H1 (cell line): ENCODE data around the gene CASK. TPM values are rescaled to one million over a fixed set of nuclear protein-coding genes. Genes with fewer than 3 reads are reported as not detected.

Experiments
- CTCF ChIA-PET: fragments of 300-600 bp; sonication (Branson Sonifier 250); formaldehyde crosslinking; loops from one replicate; lab custom pipeline; 2021; ENCODE audit not compliant: partially characterized antibody; lab: Charles Lee
- POLR2A ChIA-PET: fragments of 300-600 bp; sonication (Branson Sonifier 250); formaldehyde crosslinking; loops from one replicate; lab custom pipeline; 2021; ENCODE audit warnings: inconsistent platforms; ENCODE audit not compliant: partially characterized antibody; lab: Charles Lee
- DNase-seq, 2 experiments: peaks; one replicate each; pipeline versions ENCODE4 v3.0.0 to v3.0.0-alpha.2; 2010 to 2022; ENCODE audit warnings: low spot score in 2 of 2, low read depth in 1 of 2, mixed read lengths in 1 of 2
- FAIRE-seq: peaks from 2 replicates; lab custom pipeline; 2011; peaks lifted over from hg19 to GRCh38; lab: Jason Lieb, UNC
- H2AFZ ChIP-seq: 2 replicates; pipeline ENCODE4 v1.8.1; 2012; ENCODE audit warnings: low read length, inconsistent platforms
- H2AK5ac ChIP-seq: 2 replicates; pipeline ENCODE4 v1.6.1; 2013; ENCODE audit warnings: low read depth, low read length
- H2BK120ac ChIP-seq: replicated peaks from 2 replicates; pipeline ENCODE3; 2013; ENCODE audit warnings: low read depth, low read length, inconsistent platforms
- H2BK12ac ChIP-seq: 2 replicates; pipeline ENCODE4 v1.6.1; 2013; ENCODE audit warnings: low read depth, low read length
- H2BK15ac ChIP-seq: 2 replicates; pipeline ENCODE4 v1.6.1; 2013; ENCODE audit warnings: low read length
- H2BK20ac ChIP-seq: 2 replicates; pipeline ENCODE4 v1.6.1; 2013; ENCODE audit warnings: low read length
- H2BK5ac ChIP-seq: 2 replicates; pipeline ENCODE4 v1.6.1; 2013; ENCODE audit warnings: low read depth, low read length
- H3K14ac ChIP-seq: 2 replicates; pipeline ENCODE4 v1.6.1; 2013; ENCODE audit warnings: inconsistent platforms; ENCODE audit not compliant: insufficient read length
- H3K18ac ChIP-seq: 2 replicates; pipeline ENCODE4 v1.6.1; 2013; ENCODE audit warnings: low read length; ENCODE audit errors: extremely low read depth
- H3K23ac ChIP-seq: 2 replicates; pipeline ENCODE4 v1.6.1; 2013; ENCODE audit warnings: inconsistent platforms; ENCODE audit not compliant: insufficient read length
- H3K23me2 ChIP-seq: 2 replicates; pipeline ENCODE4 v1.6.1; 2013; ENCODE audit warnings: low read depth, low read length
- H3K27ac ChIP-seq: 2 replicates; pipeline ENCODE4 v1.6.1; 2011; ENCODE audit warnings: low read depth, low read length, inconsistent platforms
- H3K27me3 ChIP-seq, 4 experiments: replicated peaks in 1 of 4; 1 replicate in 1 of 4; 2 replicates in 3 of 4; pipeline versions ENCODE4 v1.6.1 to v1.8.1; 2011 to 2013; ENCODE audit warnings: low read length in 3 of 4, mild to moderate bottlenecking in 3 of 4, inconsistent platforms in 2 of 4, mixed read lengths in 2 of 4, moderate library complexity in 1 of 4; ENCODE audit not compliant: control insufficient read depth in 3 of 4, insufficient read depth in 3 of 4; ENCODE audit errors: extremely low read depth in 1 of 4
- H3K36me3 ChIP-seq, 4 experiments: 2 replicates each; pipeline versions ENCODE4 v1.6.1 to v1.8.1; 2011 to 2013; ENCODE audit warnings: mild to moderate bottlenecking in 4 of 4, low read length in 3 of 4, moderate library complexity in 2 of 4, control low read depth in 1 of 4, inconsistent platforms in 1 of 4; ENCODE audit not compliant: insufficient read depth in 4 of 4, control insufficient read depth in 2 of 4
- H3K4ac ChIP-seq: replicated peaks from 2 replicates; pipeline ENCODE3; 2013; ENCODE audit warnings: low read length, low read depth, mixed read lengths, inconsistent platforms; ENCODE audit not compliant: insufficient read length
- H3K4me1 ChIP-seq, 4 experiments: replicated peaks in 1 of 4; 1 replicate in 1 of 4; 2 replicates in 3 of 4; pipeline versions ENCODE4 v1.6.1 to v1.8.1; 2011 to 2013; ENCODE audit warnings: low read length in 3 of 4, inconsistent platforms in 2 of 4, mixed read lengths in 1 of 4; ENCODE audit not compliant: insufficient read depth in 4 of 4, control insufficient read depth in 3 of 4
- H3K4me2 ChIP-seq, 2 experiments: 2 replicates each; pipeline versions ENCODE4 v1.6.1 to v1.8.1; 2011 to 2013; ENCODE audit warnings: low read depth in 2 of 2, low read length in 2 of 2, control low read depth in 1 of 2, inconsistent platforms in 1 of 2, mild to moderate bottlenecking in 1 of 2; ENCODE audit not compliant: insufficient read depth in 1 of 2
- H3K4me3 ChIP-seq, 4 experiments: fragments of 200-600, 300-600 bp in 1 of 4; sonication (generic), shearing (Covaris generic), sonication (Bioruptor Twin) in 1 of 4; 2 replicates each; pipeline versions ENCODE4 v1.5.1 to v1.8.1; 2011 to 2016; ENCODE audit warnings: low read length in 4 of 4, low read depth in 3 of 4, control low read depth in 2 of 4, inconsistent platforms in 2 of 4, mild to moderate bottlenecking in 2 of 4, mixed read lengths in 1 of 4, moderate library complexity in 1 of 4; ENCODE audit not compliant: insufficient read depth in 2 of 4; ENCODE audit errors: extremely low read depth in 1 of 4
- H3K56ac ChIP-seq: replicated peaks from 2 replicates; pipeline ENCODE3; 2013; ENCODE audit warnings: low read depth, mild to moderate bottlenecking, mixed read lengths, low read length, inconsistent platforms; ENCODE audit not compliant: insufficient read length
- H3K79me1 ChIP-seq: 2 replicates; pipeline ENCODE4 v1.6.1; 2013; ENCODE audit warnings: low read depth, low read length, control low read depth
- H3K79me2 ChIP-seq, 2 experiments: 2 replicates each; pipeline versions ENCODE4 v1.6.1 to v1.8.1; 2012 to 2013; ENCODE audit warnings: low read length in 2 of 2, mild to moderate bottlenecking in 2 of 2, inconsistent platforms in 1 of 2; ENCODE audit not compliant: insufficient read depth in 2 of 2, control insufficient read depth in 1 of 2
- H3K9ac ChIP-seq, 4 experiments: replicated peaks in 1 of 4; 1 replicate in 1 of 4; 2 replicates in 3 of 4; pipeline versions ENCODE4 v1.6.1 to v1.8.1; 2011 to 2013; ENCODE audit warnings: low read depth in 3 of 4, low read length in 3 of 4, control low read depth in 2 of 4, mild to moderate bottlenecking in 2 of 4, moderate library complexity in 2 of 4, inconsistent platforms in 1 of 4; ENCODE audit errors: extremely low read depth in 1 of 4
- H3K9me3 ChIP-seq, 2 experiments: 2 replicates each; pipeline versions ENCODE4 v1.6.1 to v1.8.1; 2012 to 2013; ENCODE audit warnings: mild to moderate bottlenecking in 2 of 2, moderate library complexity in 2 of 2, control low read depth in 1 of 2, inconsistent platforms in 1 of 2, low read depth in 1 of 2, low read length in 1 of 2, mixed read lengths in 1 of 2; ENCODE audit not compliant: insufficient read depth in 2 of 2
- H4K20me1 ChIP-seq, 2 experiments: replicated peaks in 1 of 2; 2 replicates each; pipeline versions ENCODE3 to v1.8.1; 2011 to 2013; ENCODE audit warnings: inconsistent platforms in 2 of 2, low read length in 2 of 2, mild to moderate bottlenecking in 1 of 2; ENCODE audit not compliant: insufficient read depth in 2 of 2, control insufficient read depth in 1 of 2
- H4K5ac ChIP-seq: 2 replicates; pipeline ENCODE4 v1.6.1; 2013; ENCODE audit warnings: low read length, low read depth, mixed read lengths, inconsistent platforms; ENCODE audit not compliant: insufficient read length
- H4K8ac ChIP-seq: 2 replicates; pipeline ENCODE4 v1.8.0; 2013; ENCODE audit warnings: mild to moderate bottlenecking, moderate library complexity, low read length, inconsistent platforms; ENCODE audit not compliant: insufficient read depth; ENCODE audit errors: extremely low read depth
- H4K91ac ChIP-seq: replicated peaks from 2 replicates; pipeline ENCODE3; 2013; ENCODE audit warnings: low read length, mixed read lengths, inconsistent platforms; ENCODE audit not compliant: insufficient read length
- BCL11A ChIP-seq, 2 experiments: IDR thresholded peaks; one replicate each; pipeline ENCODE4 v1.6.1; 2011; ENCODE audit warnings: low read depth in 2 of 2, low read length in 2 of 2, mild to moderate bottlenecking in 2 of 2
- BRCA1 ChIP-seq: IDR thresholded peaks from 2 replicates; pipeline ENCODE4 v1.6.1; 2012; ENCODE audit warnings: low read depth, low read length, improper control_type of control experiment
- CBX5 ChIP-seq: fragments of 300-800, 300-1000 bp; sonication (generic); IDR thresholded peaks from 2 replicates; pipeline ENCODE4 v1.7.1; 2016; ENCODE audit warnings: antibody characterized with exemption, low read length, low read depth
- NRF1 ChIP-seq: IDR thresholded peaks from 2 replicates; pipeline ENCODE4 v1.6.1; 2011; ENCODE audit warnings: mild to moderate bottlenecking, low read depth, low read length, improper control_type of control experiment
- SP1 ChIP-seq: IDR thresholded peaks from 2 replicates; pipeline ENCODE4 v1.6.1; 2011; ENCODE audit warnings: low read depth, low read length
- SP2 ChIP-seq: IDR thresholded peaks from 2 replicates; pipeline ENCODE4 v1.6.1; 2012; ENCODE audit warnings: mild to moderate bottlenecking, low read length, inconsistent platforms
- TEAD4 ChIP-seq: IDR thresholded peaks from 2 replicates; pipeline ENCODE4 v1.6.1; 2012; ENCODE audit warnings: low read depth, low read length, inconsistent platforms, mixed read lengths
- whole genome bisulfite sequencing, 2 experiments: shearing (Covaris generic) in 1 of 2; methylation state at CpG; one replicate each; pipeline versions ENCODE4 v1.1.6 to v1.1.7; 2013 to 2015; ENCODE audit warnings: low lambda C conversion rate in 2 of 2, mixed read lengths in 2 of 2, inconsistent platforms in 1 of 2, low coverage in 1 of 2, missing lambda C conversion rate in 1 of 2; ENCODE audit not compliant: insufficient replicate concordance in 2 of 2, insufficient coverage in 1 of 2, insufficient read length in 1 of 2; ENCODE audit errors: extremely low coverage in 1 of 2, missing lambda C conversion rate in 1 of 2; 5-methylcytosine and 5-hydroxymethylcytosine counted together
- polyA plus RNA-seq, 7 experiments: library from polyadenylated mRNA; depleted of rRNA in 3 of 7; stranded (reverse) in 5 of 7; unstranded in 2 of 7; fragments of >200 nt in 5 of 7; fragments of 200-250 nt in 2 of 7; gene quantifications; 1 replicate in 5 of 7; 2 replicates in 1 of 7; 4 replicates in 1 of 7; pipeline versions ENCODE4 v1.2.1 to v1.2.3, GENCODE V29; 2011 to 2013; ENCODE audit warnings: missing spikeins in 2 of 7, mixed read lengths in 2 of 7
- total RNA-seq: library from RNA; stranded (reverse); fragmentation: NEBNext Ultra II Directional; extraction: Animal tissue kit (Norgen Biotek cat#: 25700); gene quantifications from 2 replicates; pipeline ENCODE4 v1.2.1, GENCODE V29; 2021

Gene CASK
- total and polyA plus RNA-seq, 2 of the 8 experiments (the other 6 are each of a cell fraction or from before 2014, with no cell fraction given): 21.6 to 55.1 TPM

DNA sequence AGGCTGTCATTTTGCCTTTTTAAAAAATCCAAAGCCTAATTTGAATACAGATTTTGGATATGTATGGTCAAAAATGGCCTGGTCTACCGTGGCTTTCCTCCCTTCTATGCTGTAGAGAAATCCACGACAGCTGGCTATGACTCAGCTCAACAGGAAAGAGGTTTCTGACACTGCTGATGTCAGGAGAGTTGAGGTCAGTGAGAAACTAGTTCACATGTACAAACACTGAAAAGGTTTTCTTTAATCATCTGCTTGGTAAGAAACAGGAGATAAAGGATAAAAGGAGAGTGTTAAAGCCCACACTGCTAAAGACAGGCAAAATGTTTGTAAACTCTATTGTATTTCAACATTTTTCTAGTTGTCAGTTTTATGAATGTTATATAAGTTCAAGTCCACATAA, 362.3 kb downstream of the CASK start:
- no peak for FAIRE-seq
- DNase-seq: no peak
- no peak overlapping the region for H2BK120ac ChIP-seq
- no peak overlapping the region for H3K4ac ChIP-seq
- no peaks in the 10 kb centered on the region for H3K9me3 ChIP-seq
- H3K23ac ChIP-seq: no peak overlapping the region
- H3K4me2 ChIP-seq: no peak overlapping the region
- H2BK15ac ChIP-seq: no peak overlapping the region
- H3K36me3 ChIP-seq: no peaks in the 10 kb centered on the region
- no peak overlapping the region for H4K5ac ChIP-seq
- TF ChIP-seq SP1 (no peak), BCL11A (IDR thresholded peaks at IDR 0.05; ENCODE audit: low read depth in 2 of 2, low read length in 2 of 2) (no peak), BRCA1 (no peak), NRF1 (no peak), SP2 (no peak), TEAD4 (no peak), CBX5 (no peak)
- H3K18ac ChIP-seq: no peak overlapping the region
- no peak overlapping the region for H2BK12ac ChIP-seq
- no peak overlapping the region for H4K8ac ChIP-seq
- no peak overlapping the region for H3K9ac ChIP-seq
- no peak overlapping the region for H3K27ac ChIP-seq
- ChIA-PET CTCF (no interaction called here), POLR2A (no interaction called here)
- no peaks in the 10 kb centered on the region for H4K20me1 ChIP-seq
- H3K27me3 ChIP-seq: no peaks in the 10 kb centered on the region
- no peak overlapping the region for H2BK20ac ChIP-seq
- H3K14ac ChIP-seq: no peak overlapping the region
- no peak overlapping the region for H4K91ac ChIP-seq
- H3K23me2 ChIP-seq: no peaks in the 10 kb centered on the region
- H2BK5ac ChIP-seq: no peak overlapping the region
- H2AFZ ChIP-seq: no peak overlapping the region
- no peak overlapping the region for H2AK5ac ChIP-seq
- H3K4me3 ChIP-seq: no peak overlapping the region
- H3K79me2 ChIP-seq: no peaks in the 10 kb centered on the region
- no peaks in the 10 kb centered on the region for H3K79me1 ChIP-seq
- H3K56ac ChIP-seq: no peak overlapping the region
- 92% methylated on average over 2 of the region's 2 CpGs; no CpG with 5 or more reads in 1 of the 2 experiments for WGBS, 2 experiments
- no peaks in the 10 kb centered on the region for H3K4me1 ChIP-seq
